ENCODE results near the gene MGAT4A.
"Not testable (repeated sequence)": the region's sequence is repeated elsewhere in the genome, so short reads cannot be mapped to it uniquely, and the experiment has no call there.

The MGAT4A gene

DNA sequence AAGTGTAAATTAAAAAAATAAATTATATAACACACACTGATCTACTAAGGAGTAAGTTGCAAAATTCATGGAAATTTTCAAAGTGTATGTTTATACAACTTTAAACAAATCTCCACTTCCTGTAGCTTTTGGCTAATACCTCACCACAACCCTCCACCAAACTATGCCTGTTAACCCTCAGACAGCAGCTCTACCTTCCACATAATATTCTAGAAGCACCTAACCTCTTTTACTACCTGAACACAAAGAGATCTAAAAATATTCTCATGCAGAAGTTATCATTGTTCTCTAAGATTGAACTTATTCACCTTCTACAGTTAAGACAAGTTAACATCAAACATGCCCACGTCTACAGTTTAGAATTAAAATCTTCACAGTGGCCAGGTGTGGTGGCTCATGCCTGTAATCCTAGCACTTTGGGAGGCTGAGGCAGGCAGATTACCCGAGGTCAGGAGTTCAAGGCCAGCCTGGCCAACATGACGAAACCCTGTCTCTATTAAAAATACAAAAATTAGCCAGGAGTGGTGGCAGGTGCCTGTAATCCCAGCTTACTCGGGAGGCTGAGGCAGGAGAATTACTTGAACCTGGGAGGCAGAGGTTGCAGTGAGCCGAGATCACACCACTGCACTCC, 2.7 kb downstream of the MGAT4A start:
- not testable (repeated sequence) for DNase-seq

DNA sequence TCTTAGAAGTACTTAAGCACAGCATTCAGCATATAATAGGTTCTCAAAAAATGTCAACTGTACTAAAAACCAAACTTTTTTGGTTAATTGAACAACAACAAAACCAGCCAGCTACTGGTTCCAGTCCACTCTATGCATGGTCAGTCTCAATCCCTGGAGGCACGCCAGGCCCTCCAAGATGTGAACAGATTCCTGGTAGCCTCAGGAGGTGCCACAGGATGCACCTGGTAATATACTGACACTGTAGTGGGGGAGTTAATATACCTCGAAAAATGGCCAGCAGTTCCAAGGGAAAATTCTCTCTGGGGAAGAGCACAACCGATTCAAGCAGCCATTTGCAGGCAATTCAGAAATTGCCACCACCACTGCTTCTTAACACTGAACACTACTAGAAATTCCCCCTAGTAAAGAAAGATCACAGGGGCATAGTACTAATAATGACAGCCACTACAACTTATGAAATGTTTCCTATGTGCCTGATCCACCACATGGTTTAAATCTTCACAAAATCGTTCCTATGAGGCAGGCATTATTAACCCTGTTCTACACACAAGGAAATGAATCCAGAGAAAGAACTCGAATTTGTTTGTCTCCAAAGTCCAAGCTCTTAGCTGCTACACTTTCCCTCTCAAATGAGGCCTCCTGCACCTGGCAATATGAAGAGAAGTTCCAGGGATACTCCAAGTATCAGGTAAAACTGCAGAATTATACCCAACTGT, 3.4 kb downstream of the MGAT4A start:
- no peak for DNase-seq

DNA sequence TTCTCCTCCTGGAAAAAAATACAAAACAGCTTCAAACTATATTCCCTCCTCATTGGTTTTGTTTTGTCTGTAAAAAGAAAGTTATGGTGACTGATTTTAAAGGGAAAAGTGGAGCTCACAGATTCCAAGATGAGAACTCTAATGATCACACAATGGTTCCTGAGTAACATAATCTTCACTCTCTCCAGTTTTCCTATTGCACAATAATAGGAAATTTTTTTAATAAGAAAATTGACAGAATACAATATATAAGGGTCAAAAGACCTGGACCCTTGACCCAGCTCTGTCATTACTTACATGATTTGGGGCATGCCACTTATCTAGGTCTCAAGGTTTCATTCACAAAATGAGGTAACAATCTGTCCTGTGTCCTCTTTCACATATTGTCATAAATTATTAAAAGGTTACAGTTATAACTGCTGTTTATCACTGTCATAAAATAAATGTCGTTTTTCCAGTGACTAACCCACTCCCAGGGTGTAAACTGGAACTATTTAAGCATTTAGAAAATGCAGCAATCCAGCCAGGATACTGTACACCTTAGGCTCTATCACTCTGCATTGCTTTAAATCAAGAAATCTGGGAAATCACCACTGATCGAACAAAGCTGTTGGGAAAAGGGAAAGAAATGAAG, 4.1 kb downstream of the MGAT4A start:
- no peak for DNase-seq

DNA sequence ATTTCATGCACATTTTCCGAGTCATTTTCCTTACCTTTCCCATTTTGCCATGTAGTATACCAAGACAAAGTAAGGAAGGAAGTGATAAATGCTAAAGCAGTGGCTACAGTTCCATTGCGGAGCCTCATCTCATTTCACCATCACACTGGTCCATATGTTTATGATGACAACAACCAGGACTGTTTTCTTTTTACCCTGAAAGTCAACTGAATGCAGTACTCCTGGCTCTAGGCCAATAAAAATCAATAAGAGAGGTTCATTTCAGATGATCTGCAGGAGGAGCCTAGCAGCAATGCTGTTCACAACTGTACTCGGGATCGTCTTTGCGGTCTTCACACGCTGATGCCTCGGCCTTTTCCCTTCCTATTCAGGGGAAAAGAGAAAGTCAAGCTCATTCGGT, 4.7 kb downstream of the MGAT4A start:
- DNase-seq = no peak

DNA sequence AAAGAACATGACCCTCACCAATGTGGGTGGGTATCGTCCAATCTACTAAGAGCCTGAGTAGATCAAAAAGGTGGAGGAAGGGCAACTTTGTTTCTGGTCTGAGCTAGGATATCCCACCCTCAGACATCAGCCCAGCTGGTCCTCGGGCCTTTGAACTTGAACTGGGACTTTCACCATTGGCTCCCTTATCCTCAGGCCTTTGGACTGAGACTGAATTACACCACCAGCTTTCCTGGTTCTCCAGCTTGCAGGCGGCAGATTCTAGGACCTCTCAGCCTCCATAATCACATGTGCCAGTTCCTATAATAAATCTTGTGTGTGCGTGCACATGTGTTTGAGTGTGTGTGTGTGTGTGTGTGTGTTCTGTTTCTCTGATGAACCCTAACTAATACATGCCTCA, 10.6 kb downstream of the MGAT4A start:
- DNase-seq = no peak

DNA sequence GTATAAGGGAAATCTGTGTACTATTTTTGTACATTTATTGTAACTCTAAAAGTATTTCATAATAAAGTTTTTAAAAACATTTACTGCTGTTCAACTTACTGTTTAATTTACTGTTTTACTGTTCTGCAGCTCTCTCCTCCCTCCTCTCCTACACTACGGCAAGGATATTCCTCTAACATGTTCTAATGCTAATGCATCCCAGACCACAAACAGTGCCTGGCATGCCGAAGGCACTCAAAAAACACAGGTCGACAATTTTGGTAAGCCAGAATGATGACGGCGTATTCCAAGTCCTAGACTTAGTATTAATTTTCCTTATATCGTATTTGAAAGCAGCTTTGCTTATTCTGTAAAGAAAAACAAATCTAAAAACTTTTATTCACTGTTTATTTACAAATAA, 13.3 kb downstream of the MGAT4A start:
- no peak for DNase-seq

DNA sequence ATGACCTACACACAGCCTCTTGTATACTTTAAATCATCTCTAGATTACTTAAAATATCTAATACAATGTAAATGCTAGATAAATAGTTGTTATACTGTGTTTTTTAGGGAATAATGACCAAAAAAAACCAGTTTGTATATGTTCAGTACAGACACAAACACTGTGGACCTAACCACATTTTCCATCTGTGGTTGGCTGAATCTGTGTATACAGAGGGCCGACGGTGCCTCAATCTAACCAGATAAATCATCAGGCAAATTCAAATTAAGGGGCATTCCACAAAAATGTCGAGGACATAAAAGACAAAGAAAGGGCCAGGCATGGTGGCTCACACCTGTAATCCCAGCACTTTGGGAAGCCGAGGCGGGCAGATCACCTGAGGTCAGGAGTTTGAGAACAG, 14.1 kb downstream of the MGAT4A start:
- no peak for DNase-seq

DNA sequence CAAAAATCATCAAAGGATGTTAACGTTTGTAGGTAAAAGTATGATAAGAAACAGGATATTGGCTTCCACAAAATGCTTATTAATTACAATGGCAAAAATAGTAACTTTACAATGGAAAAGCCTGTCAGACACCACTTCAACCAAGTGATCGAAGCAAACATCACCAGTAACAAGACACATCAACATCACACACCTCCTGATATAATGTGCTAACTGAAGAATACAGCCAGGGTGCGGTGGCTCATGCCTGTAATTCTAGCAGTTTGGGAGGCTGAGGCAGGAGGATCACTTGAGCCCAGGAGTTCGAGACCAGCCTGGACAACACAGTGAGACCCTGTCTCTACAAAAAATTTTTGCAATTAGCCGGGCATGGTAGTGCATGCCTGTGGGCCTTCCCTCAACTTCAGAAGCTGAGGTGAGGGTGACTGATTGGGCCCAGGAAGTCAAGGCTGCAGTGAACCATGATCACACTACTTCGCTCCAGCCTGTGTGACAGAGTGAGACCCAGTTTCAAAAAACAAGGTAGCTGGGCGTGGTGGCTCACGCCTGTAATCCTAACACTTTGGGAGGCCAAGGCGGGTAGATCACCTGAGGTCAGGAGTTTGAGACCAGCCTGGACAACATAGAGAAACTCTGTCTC, 15.0 kb downstream of the MGAT4A start:
- no peak for DNase-seq

DNA sequence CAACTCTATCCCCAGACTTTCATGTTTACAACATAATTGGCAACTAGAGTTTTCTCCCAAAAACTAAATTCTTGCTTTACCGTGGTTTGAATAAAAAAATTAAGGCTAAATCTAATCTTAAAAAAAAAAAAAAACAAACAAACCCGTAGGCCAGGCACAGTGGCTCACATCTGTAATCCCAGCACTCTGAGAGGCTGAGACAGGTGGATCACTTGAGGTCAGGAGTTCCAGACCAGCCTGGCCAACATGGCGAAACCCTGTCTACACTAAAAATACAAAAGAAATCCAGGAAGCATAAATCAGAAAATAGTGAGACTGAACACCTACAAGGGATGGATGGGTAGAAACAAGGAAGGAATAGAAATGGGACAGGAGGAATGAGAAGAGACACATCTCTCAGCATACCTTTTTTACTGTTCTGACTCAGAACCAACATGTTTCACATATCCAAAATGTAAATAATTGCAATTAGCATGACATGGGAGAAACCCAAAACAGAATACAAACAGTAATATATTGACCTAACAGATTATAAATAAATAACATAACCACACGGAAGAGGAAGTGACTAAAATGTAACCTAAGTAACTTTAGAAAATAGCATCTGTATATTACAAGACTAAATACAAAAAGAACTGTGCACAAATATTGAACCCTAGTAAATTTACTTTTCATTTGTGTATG, 17.5 kb downstream of the MGAT4A start:
- no peak for DNase-seq

DNA sequence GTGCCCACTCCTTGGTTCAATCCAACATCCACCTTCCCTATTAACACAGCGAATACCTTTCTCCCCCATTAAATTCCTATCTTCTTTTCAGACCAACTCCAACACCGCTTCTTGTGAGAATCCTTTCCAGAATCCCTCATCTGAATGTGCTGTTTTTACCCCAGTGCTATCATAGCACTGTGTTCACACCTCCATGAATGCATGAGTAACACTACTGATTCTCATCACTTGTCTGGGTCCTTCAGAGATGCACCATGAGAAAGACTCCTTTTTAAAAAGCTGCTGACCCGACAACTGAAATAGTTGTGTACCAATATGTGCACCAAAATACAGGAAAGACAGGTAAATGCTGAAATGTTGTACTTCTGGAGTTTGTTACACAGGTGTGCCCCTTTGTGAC, 18.8 kb downstream of the MGAT4A start:
- DNase-seq = no peak

DNA sequence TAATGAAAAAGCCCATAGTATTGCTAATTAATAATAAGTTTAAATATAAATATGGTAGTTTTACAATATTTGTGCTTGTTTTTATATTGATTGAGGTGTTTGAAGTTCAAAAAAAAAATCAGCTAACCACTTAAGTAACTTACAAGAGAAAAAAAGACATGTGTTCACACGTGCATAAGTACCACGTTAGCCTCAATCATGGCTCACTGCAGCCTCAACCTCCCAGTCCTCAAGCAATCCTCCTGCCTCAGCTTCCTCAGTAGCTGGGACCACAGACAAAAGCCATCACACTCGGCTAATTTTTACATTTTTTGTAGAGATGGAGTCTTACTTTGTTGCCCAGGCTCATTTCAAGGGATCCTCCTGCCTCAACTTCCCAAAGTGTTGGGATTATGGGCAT, 19.4 kb downstream of the MGAT4A start:
- no peak for DNase-seq

DNA sequence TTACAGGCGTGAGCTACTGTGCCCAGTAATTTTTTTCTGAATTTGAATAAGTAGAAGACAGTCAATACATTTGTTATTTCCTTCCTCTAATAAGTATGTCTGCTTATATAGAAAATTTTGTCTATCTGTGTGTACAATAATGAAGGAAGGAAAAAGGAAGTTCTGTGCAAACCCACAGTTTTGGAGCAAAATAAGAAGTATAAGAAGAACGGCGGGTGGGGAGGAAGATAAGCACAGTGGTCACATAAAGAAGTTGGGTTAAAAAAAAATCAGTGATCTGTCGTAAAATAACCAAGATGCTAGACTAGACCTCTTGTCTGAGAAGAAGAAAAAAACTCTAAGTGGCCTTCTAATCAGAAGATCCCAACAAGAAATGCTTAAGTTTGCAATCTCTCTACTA, 20.2 kb downstream of the MGAT4A start:
- DNase-seq = no peak

DNA sequence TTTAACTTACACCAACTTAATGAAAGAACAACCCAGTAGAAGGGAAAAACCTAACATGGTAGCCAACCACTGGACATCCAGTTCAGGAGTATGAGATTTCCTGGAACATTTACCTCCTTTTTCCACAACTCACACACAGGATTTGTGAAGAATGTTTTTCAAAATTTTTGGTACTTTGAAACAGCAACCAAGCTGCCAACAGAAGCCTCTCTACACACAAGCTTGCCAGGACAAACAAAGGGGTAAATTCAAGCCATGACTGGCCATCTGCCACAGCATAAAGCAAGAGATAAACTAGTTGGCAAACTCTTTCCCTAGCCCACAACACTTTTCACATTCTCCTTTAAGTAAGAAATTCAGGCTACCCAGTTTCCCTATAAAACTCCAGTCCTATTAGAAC, 21.4 kb downstream of the MGAT4A start:
- DNase-seq = no peak

DNA sequence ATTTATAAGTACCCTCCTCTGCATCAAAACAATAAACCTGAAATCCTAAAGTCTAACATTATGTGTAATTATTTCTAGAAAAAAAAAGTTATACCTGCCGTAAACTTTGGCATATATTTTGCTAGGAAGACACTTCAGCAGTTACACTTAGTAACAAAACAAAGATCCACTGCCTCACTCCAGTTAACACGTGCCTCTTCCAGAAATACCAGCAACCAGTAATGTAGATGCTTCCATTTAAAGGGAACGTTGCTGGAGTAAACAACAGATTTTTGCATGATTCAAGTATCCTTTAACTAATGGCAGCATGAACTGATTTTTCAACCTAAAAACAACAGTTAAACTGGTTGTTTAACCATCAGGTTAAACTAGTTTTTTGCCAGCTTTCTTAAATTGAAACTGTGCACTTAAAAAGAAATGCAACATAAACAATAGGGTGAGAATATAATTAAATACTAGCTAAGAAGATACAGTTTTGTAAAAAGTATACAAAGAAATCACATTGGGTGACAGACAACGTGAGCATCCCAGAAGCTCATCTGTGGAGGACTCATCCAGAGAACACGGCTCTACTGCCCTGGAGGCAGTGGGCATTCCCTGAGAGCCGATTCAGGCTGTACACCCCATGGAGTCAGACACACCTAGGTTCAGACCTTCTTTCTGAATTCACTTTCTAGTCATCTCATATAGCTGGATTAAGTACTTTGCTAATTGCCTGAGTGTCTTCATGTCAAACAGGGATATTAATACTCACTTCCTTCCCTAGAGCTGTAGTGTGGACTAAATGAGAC, 22.3 kb downstream of the MGAT4A start:
- no peak for DNase-seq

DNA sequence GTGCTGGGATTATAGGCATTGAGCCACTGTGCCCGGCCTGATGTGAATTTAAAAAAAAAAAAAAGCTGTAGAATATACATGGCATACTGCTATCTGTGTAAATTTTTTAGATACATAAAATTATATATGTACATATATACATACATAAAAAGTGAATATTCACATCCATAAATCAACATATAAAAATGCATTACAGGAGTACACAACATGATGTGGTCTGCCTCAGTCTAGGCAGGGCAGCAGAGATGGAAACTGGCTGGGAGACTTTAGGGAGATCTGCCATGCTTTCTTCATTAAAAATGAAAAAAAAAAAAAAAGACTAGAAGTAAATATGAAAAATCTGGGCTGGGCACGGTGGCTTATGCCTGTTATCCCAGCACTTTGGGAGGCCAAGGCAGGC, 24.3 kb downstream of the MGAT4A start:
- no peak for DNase-seq

DNA sequence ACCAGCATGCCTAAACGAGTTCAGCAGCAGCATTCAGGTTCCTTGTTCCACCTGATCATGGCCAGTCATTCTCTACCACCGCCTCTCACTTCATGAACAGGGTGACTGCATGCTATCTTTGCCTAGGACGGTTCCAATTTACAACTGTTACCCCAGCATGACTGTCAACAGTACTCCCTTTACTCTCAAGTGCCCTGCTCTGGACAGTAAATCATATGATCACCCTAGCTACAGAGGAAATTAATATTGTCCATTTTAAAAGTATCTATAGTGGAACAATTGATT, 25.7 kb downstream of the MGAT4A start:
- no peak for DNase-seq

DNA sequence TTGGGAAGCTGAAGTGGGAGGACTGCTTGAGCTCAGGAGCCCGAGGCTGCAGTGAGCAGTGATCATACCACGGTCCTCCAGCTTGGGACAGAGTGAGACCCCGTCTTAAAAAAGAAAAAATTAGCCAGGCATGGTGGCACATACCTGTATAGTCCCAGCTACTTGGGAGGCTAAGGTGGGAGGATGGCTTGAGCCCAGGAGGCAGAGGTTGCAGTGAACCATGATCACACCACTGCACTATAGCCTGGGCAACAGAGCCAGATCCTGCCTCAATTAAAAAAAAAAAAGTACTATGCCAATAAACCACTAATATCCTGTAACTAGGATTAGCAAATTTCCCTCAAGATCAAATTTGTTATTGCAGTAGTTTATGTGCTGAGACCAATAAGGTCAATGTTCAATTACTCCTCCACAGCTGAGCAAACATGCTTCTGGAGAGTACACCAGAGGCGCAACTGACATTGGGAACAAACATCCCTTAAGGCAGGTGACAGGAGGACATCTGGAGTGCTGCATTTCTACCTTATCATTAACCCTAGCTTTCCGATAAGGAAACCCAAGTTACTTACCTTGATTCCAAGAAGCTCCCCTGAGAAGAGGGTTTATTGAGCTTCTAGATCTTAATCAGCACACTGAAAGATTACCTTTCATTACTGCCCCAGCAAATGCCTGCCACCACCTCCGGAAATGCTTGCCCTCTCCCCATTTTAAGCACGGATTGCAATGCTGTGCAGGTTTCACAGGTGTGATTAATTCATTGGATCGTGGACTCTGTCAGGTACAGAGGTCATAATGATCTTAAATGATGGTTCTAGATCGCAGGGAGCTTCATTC, 26.2 kb downstream of the MGAT4A start:
- no peak for DNase-seq

DNA sequence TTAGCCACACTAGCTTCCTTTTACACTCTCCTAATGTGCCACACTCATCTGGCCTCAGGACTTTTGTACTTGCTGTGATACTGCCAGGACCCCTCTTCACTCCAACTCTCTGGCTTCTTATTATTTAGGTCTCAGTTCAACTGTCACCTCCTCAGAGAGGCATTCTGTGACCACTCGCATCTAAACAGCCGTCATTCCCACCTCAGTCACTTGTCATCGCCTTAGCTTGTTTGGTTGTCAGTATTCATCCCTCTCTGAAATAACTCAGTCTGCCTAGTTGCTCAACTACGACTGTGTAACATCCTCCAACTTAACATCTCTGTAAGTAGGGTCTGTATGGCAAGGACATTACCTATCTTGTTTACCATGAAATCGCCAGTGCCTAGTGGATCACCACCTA, 27.2 kb downstream of the MGAT4A start:
- no peak for DNase-seq

DNA sequence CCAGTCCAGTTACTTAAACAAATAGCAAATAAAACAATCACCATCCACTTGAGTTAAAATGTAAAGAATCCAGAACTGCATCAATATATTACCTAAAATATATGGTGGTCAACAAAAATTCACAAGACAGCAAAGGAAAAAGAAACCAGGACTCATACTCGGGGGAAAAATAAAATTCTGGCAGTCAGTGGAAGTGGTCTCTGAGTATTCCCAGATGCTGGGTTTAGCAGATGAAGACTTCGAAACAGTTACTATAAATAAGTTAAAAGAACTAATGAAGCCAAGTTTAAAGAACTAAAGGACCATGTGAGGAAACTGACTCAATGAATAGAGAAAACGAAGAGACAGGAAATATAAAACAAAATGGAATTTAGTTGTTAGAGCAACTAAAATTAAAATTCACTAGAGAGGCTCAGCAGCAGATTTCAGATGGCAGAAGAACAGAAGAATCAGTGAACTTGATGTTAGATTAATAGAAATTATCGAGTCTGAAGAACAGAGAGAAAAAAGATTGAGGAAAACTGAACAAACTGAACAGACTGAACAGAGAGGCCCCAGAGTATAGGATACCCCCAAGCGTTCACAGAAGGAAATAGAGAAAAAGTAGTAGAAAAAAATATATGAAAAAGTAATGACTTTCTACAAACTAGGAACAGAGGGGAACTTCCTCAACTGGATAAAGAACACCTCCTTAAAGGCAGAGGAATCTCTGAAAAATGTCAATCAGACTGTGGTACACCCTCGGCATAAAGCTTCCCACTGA, 27.9 kb downstream of the MGAT4A start:
- DNase-seq = no peak

DNA sequence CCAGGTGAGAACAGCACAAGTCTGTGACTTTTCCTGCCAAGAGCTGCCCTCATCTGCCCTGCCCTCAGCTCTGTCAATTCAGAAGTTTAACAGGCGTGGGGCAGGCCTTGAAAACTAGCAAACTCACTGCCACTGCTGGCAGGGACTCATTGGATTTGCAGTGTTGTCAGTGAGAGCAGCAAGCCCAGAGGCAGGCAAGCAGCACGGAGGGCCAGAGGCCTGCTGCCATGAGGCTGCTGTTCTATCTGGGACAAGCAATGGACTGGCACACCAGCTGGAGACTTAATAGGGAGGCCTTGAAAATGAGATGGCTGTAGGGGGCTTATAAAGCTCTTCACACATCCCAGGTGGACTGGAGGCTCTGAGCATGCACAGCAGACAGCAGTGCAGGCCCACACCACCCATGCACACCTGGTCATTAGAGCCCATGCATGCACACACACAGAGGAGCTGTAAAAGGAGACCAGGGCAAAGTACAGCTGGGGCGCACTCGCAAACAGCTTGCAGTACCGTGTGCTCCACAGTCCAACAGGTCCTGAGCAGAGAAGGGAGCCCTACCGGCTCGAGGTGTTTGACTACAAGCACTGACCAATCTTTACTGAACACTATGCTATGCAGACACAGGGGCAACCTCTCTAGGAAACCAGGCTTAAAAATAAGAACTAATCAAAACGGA, 28.7 kb downstream of the MGAT4A start:
- no peak for DNase-seq

DNA sequence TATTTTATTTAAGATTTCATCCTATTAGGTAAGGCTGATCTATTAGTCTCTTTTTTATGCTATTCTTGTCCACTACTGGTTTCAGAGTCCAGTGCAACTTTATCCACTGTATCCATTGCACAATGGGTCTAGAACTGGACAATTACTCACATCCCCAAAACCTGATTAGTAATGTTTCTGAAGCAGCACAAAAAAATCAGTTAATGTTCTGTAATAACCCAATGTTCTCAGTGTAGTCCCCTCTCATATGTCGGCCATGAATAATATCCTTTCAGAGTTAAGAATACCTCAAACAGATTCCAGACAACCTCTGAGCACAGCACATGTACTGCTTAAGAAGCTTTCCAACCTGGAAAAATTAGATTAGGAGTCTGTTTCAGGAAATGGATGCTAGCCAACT, 29.7 kb downstream of the MGAT4A start:
- no peak for DNase-seq
